ENCODE data around the gene APOD. TPM values are rescaled to one million over a fixed set of nuclear protein-coding genes. Genes with fewer than 3 reads are reported as not detected.
A peak's percentile ranks its signal among the peaks of the same experiment; 100 is the strongest.

Gene APOD
- total and polyA plus RNA-seq, 9 of the 15 experiments (the other 6 are each of a cell fraction or from before 2014, with no cell fraction given), result 0.18 to 0.50 (median 0.35) TPM; not detected in 1

GRCh38 chr3:195542698-195543499 is 40.8 kb downstream of the APOD start, which contains the start of gene PPP1R2 (continued):
- TF ChIP-seq HCFC1 (IDR thresholded peaks at IDR 0.05; ENCODE audit: low read depth, low read length), result 0 out of 2 replicates have a peak, but pooled peaks have one; percentile 31
- TF ChIP-seq ZNF445 (CRISPR knock-in tag; IDR thresholded peaks at IDR 0.05; ENCODE audit: low read depth), result no peak
- TF ChIP-seq ZNF217 (CRISPR knock-in tag; IDR thresholded peaks at IDR 0.05), result no peak
- no peak for TF ChIP-seq SRSF1 (IDR thresholded peaks at IDR 0.05; ENCODE audit: low read depth, low read length)
- no peak for TF ChIP-seq MAFG (tag; conservative IDR thresholded peaks at IDR 0.05)
- no peak for TF ChIP-seq ETV1 (tag; conservative IDR thresholded peaks at IDR 0.05; ENCODE audit: low read depth)
- TF ChIP-seq JUNB (CRISPR knock-in tag; conservative IDR thresholded peaks at IDR 0.05), result no peak
- TF ChIP-seq SLC30A9 (CRISPR knock-in tag; IDR thresholded peaks at IDR 0.05), result no peak
- peak; percentile 38; the same call in 1 of the 2 replicates for TF ChIP-seq L3MBTL2 (IDR thresholded peaks at IDR 0.05)
- no peak for TF ChIP-seq ZNF280B (CRISPR knock-in tag; IDR thresholded peaks at IDR 0.05)
- no peak for TF ChIP-seq ZNF280A (IDR thresholded peaks at IDR 0.05; ENCODE audit: low read depth, partially characterized antibody)
- no peak for TF ChIP-seq ZNF766 (CRISPR knock-in tag; conservative IDR thresholded peaks at IDR 0.05)
- TF ChIP-seq E2F3 (CRISPR knock-in tag; IDR thresholded peaks at IDR 0.05), result no peak
- TF ChIP-seq MTA3 (IDR thresholded peaks at IDR 0.05; ENCODE audit: borderline replicate concordance), result 0 out of 2 replicates have a peak, but pooled peaks have one; percentile 18
- peak; percentile 19; the same call in 1 of the 2 replicates for TF ChIP-seq ZNF431 (CRISPR knock-in tag; IDR thresholded peaks at IDR 0.05)
- TF ChIP-seq FOXO4 (CRISPR knock-in tag; IDR thresholded peaks at IDR 0.05), result no peak
- TF ChIP-seq ELK1 (CRISPR knock-in tag; IDR thresholded peaks at IDR 0.05), result no peak
- no peak for TF ChIP-seq MCM3 (IDR thresholded peaks at IDR 0.05)
- no peak for TF ChIP-seq NFYB (IDR thresholded peaks at IDR 0.05; ENCODE audit: extremely low read depth, insufficient read length)
- no peak for TF ChIP-seq SFPQ (IDR thresholded peaks at IDR 0.05; ENCODE audit: low read depth, low read length)
